Epithelial cell of esophagus (primary cell): Measurements from ENCODE around the gene GGTLC2.

Experiments
- DNase-seq: peaks from one replicate; pipeline ENCODE4 v3.0.0; 2010; ENCODE audit warnings: low read depth
- H3K4me3 ChIP-seq: 2 replicates; pipeline ENCODE4 v1.5.1; 2011; ENCODE audit warnings: mild to moderate bottlenecking, low read length, control low read depth
- TF ChIP-seq, protein P1 (sequence below): IDR thresholded peaks from 2 replicates; pipeline ENCODE4 v1.5.1; 2011; ENCODE audit warnings: low read depth, mild to moderate bottlenecking, low read length, control low read depth, inconsistent platforms; ENCODE audit not compliant: insufficient read depth; ENCODE audit errors: missing control alignments

GGTLC2 gene

DNA sequence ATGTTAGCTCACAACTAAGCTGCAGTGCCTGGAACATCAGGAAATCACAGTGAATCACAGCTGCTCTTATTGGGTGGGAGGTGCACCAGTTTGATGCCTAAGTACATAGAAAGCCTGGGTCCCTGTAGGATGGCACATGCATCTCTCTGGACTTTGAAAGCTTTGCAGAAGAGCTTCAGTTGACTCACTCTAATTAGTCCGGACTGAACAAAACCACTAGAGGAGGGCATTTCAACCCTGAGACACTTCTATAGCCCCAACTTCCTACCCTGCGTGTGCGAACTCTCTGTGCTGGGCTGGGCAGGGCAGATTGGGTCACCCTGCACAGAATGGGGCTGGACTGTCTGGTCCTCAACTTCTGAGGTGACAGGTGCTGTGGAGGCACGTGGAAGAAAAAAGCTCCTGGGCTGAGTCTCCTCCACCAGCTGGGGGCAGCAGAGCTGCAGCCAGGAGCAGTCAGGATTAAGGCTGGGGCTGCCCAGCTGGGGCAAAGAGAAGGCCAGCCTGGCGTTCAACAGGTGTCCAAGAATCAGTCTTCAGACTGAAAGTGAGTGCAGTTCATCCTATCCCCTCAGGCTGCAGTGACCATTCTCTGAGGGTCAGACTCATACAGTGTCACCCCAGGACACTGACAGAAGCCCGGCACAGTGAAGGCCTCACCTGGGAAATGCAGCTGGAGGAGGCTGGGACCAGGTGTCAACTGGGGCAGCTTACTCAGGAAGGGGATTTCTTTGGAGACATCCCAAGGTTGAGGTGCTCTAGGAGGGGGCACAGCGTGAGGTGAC lies 22.1 kb downstream of the GGTLC2 start:
- TF ChIP-seq, protein P1, sequence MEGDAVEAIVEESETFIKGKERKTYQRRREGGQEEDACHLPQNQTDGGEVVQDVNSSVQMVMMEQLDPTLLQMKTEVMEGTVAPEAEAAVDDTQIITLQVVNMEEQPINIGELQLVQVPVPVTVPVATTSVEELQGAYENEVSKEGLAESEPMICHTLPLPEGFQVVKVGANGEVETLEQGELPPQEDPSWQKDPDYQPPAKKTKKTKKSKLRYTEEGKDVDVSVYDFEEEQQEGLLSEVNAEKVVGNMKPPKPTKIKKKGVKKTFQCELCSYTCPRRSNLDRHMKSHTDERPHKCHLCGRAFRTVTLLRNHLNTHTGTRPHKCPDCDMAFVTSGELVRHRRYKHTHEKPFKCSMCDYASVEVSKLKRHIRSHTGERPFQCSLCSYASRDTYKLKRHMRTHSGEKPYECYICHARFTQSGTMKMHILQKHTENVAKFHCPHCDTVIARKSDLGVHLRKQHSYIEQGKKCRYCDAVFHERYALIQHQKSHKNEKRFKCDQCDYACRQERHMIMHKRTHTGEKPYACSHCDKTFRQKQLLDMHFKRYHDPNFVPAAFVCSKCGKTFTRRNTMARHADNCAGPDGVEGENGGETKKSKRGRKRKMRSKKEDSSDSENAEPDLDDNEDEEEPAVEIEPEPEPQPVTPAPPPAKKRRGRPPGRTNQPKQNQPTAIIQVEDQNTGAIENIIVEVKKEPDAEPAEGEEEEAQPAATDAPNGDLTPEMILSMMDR, result peak; percentile 42
- DNase-seq, result no peak
- H3K4me3 ChIP-seq, result no peak overlapping the region

DNA sequence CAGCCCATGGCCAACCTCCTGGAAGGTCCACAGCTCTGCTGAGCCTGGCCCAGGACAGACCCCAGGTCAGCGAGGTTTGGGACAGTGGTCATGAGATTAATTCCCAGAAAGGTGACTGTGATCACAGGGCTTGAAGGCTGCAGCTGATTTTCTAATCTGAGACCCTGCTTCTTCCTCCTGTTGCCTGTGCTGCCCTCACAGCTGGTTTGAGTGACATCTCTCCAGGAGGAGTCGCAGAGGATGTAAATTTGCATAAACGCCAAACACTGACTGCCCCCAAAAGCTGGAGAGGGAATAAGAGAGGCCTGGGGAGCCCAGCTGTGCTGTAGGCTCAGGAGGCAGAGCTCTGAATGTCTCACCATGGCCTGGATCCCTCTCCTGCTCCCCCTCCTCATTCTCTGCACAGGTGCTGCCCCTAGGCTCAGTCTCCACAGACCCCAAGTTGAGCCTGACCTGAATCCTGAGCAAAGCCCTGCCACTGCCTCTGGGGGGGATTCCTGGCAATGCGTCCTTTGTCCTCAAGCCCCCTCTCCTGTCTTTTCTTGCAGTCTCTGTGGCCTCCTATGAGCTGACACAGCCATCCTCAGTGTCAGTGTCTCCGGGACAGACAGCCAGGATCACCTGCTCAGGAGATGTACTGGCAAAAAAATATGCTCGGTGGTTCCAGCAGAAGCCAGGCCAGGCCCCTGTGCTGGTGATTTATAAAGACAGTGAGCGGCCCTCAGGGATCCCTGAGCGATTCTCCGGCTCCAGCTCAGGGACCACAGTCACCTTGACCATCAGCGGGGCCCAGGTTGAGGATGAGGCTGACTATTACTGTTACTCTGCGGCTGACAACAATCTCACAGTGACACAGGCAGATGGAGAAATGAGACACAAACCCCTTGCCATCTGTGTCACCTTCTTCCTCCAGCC lies 23.8 kb downstream of the GGTLC2 start:
- DNase-seq, result no peak
- TF ChIP-seq, protein P1, result no peak

DNA sequence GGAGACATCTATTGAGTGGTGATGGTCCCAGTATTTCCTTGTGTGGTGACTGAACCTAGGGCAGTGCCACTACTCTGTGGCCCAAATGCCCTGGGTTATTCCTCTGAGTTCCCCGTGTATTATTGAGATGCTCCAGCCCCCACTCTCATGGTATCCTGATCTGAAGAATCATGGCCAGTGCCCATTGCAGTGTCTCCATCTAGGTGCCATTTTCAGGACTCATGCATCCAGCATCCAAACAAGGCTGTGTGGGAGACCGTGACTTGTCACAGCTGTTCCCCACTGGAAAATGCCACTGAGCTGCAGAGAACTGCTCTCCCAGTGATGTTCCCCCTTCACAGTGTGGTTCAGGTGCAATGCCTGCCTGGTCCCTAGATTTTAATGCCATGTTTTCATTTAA lies 24.7 kb downstream of the GGTLC2 start:
- DNase-seq, result no peak
- TF ChIP-seq, protein P1, result no peak
- H3K4me3 ChIP-seq, result no peak overlapping the region

More for the DNA sequence above, 23.8 kb downstream of the GGTLC2 start:
- H3K4me3 ChIP-seq, result no peak overlapping the region

DNA sequence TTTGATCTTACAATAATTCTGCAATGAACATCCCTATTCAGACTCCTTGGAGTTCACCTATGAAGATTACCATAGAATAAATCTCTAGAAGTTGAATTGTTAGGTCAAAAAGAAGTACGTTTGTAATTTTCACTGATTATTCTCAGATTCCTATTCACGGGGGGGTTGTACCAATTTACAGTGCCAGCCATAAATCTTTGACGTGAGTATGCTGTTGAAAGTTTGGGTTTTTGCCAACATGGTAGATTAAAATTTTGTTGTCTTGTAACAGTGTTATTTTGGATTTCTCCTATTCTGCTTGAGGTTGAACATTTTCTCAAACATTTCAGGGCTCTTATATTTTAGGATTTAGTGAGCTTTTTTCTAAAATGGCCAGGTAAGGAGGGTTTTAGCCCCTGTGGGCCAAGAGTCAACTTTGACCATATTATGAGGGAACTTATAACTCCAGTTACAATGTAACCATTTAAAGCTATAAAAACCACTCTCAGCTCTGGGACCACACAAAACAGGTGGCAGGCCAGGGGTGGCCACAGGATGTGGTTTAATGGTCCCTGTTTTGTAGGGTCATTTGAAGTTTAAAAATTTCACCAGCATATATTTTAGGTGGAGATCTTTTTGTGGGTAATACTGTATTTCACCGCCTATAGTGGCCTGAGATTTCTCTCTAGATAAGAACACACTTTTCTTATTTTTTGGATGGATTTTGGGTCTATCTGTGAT lies 25.8 kb downstream of the GGTLC2 start:
- H3K4me3 ChIP-seq, result no peak overlapping the region
- TF ChIP-seq, protein P1, result no peak
- no peak for DNase-seq

DNA sequence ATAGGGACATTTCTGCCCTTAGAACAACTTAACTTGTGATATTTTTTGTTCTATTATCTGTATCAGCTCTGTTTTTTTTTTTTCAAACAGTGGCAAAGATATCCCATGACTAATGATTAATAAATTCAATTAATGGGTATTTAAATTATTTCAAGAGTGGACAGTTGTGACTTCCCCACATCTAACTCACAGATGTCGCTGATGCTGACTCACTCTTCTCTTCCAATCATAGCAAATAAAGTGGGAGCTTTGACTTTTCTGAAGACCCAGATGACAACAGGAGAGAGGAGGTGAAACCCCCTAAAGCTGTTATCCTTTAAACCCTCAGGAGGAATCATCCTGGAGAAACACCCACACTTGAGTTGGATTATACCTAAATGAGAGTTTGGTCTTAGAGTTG lies 27.1 kb downstream of the GGTLC2 start:
- H3K4me3 ChIP-seq, result no peak overlapping the region
- no peak for DNase-seq
- TF ChIP-seq, protein P1, result no peak

DNA sequence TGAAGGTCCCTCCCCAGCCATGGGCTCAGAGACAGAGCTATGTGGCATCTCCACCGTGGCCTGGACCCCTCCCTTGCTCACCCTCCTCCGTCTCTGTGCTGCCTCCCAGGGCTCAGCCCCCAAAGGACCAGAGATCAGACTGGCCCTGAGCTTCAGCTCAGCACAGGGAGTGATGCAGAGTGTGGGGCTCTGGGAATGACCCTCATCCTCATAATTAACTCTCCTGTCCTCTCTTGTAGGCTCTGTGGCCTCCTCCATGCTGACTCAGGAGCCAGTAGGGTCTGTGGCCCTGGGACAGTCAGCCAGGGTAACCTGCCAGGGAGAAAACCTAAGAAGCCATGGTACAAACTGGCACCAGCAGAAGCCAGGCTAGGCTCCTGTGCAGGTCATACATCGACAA lies 28.7 kb downstream of the GGTLC2 start:
- TF ChIP-seq, protein P1, result no peak
- DNase-seq, result no peak
- no peak overlapping the region for H3K4me3 ChIP-seq
